IMR-90 (cell line): Measurements from ENCODE around the gene CHMP4A. TPM values are rescaled to one million over a fixed set of nuclear protein-coding genes. Genes with fewer than 3 reads are reported as not detected.

Experiments
- ATAC-seq: fragments of 200-7000 bp; cut with Tn5 transposase; 2 replicates; pipeline ENCODE4 v1.9.1; 2020; ENCODE audit warnings: low read depth, mild to moderate bottlenecking, moderate library complexity
- BruUV-seq: library from RNA; stranded (reverse); fragments of 400-500 nt; replicated peaks from 2 replicates; lab custom pipeline; 2021; lab: Mats Ljungman, UMichigan
- CTCF ChIA-PET: fragments of 300-600 bp; formaldehyde crosslinking; extraction: SDS; loops from one replicate; lab custom pipeline; 2021; ENCODE audit warnings: antibody characterized with exemption; lab: Yijun Ruan, JAX
- POLR2A ChIA-PET: fragments of 300-600 bp; sonication (Branson Sonifier 250); formaldehyde crosslinking; loops from one replicate; lab custom pipeline; 2022; ENCODE audit warnings: antibody characterized with exemption; ENCODE audit not compliant: unreplicated experiment; lab: Charles Lee
- DNase-seq: peaks from one replicate; pipeline ENCODE4 v3.0.0; 2013
- H2AFZ ChIP-seq: replicated peaks from 2 replicates; pipeline ENCODE3; 2013; ENCODE audit warnings: low read length, mild to moderate bottlenecking; ENCODE audit not compliant: poor library complexity
- H2AK5ac ChIP-seq: 2 replicates; pipeline ENCODE4 v1.6.1; 2013; ENCODE audit warnings: low read depth, low read length, inconsistent platforms
- H2AK9ac ChIP-seq: replicated peaks from 2 replicates; pipeline ENCODE3; 2013; ENCODE audit warnings: mild to moderate bottlenecking, low read depth, low read length, moderate library complexity; ENCODE audit not compliant: poor library complexity
- H2BK120ac ChIP-seq: 2 replicates; pipeline ENCODE4 v1.6.1; 2013; ENCODE audit warnings: low read depth, low read length, inconsistent platforms
- H2BK15ac ChIP-seq: 3 replicates; pipeline ENCODE4 v1.6.1; 2013; ENCODE audit warnings: low read depth, low read length, inconsistent platforms
- H2BK20ac ChIP-seq: 2 replicates; pipeline ENCODE4 v1.6.1; 2013; ENCODE audit warnings: low read depth, mild to moderate bottlenecking, inconsistent platforms, low read length, moderate library complexity
- H2BK5ac ChIP-seq: 2 replicates; pipeline ENCODE4 v1.6.1; 2013; ENCODE audit warnings: mild to moderate bottlenecking, low read depth, low read length, inconsistent platforms; ENCODE audit not compliant: poor library complexity, severe bottlenecking
- H3K14ac ChIP-seq: replicated peaks from 2 replicates; pipeline ENCODE4 v1.6.1; 2013; ENCODE audit warnings: low read depth, low read length, inconsistent platforms
- H3K18ac ChIP-seq: 2 replicates; pipeline ENCODE4 v1.6.1; 2013; ENCODE audit warnings: low read depth, low read length, control low read depth
- H3K23ac ChIP-seq: 2 replicates; pipeline ENCODE4 v1.6.1; 2013; ENCODE audit warnings: low read depth, low read length, inconsistent platforms
- H3K27ac ChIP-seq: 2 replicates; pipeline ENCODE4 v1.5.1; 2013; ENCODE audit warnings: mild to moderate bottlenecking, control low read depth, low read length; ENCODE audit not compliant: insufficient read depth
- H3K27me3 ChIP-seq: 2 replicates; pipeline ENCODE4 v1.6.1; 2013; ENCODE audit warnings: low read length; ENCODE audit not compliant: control insufficient read depth, insufficient read depth
- H3K36me3 ChIP-seq: 2 replicates; pipeline ENCODE4 v1.6.1; 2013; ENCODE audit warnings: low read length, mixed read lengths; ENCODE audit not compliant: control insufficient read depth, insufficient read depth
- H3K4ac ChIP-seq: 2 replicates; pipeline ENCODE4 v1.6.1; 2013; ENCODE audit warnings: low read depth, low read length, inconsistent platforms
- H3K4me1 ChIP-seq: 2 replicates; pipeline ENCODE4 v1.6.1; 2013; ENCODE audit warnings: low read length, mixed read lengths; ENCODE audit not compliant: control insufficient read depth, insufficient read depth
- H3K4me2 ChIP-seq: 2 replicates; pipeline ENCODE4 v1.6.1; 2013; ENCODE audit warnings: low read depth, mild to moderate bottlenecking, control low read depth, low read length, moderate library complexity
- H3K4me3 ChIP-seq: 2 replicates; pipeline ENCODE4 v1.5.1; 2013; ENCODE audit warnings: low read depth, mild to moderate bottlenecking, control low read depth, low read length, moderate library complexity; ENCODE audit not compliant: insufficient read depth
- H3K56ac ChIP-seq: 2 replicates; pipeline ENCODE4 v1.6.1; 2013; ENCODE audit warnings: low read length, inconsistent platforms; ENCODE audit not compliant: insufficient read depth; ENCODE audit errors: extremely low read depth
- H3K79me1 ChIP-seq, 2 experiments: 2 replicates each; pipeline ENCODE4 v1.6.1; 2013; ENCODE audit warnings: low read length in 2 of 2, inconsistent platforms in 1 of 2, low read depth in 1 of 2
- H3K9ac ChIP-seq: 2 replicates; pipeline ENCODE4 v1.6.1; 2013; ENCODE audit warnings: low read depth, low read length, control low read depth
- H3K9me1 ChIP-seq: 2 replicates; pipeline ENCODE4 v1.6.1; 2013; ENCODE audit warnings: low read length, inconsistent platforms; ENCODE audit not compliant: insufficient read depth
- H3K9me3 ChIP-seq: 2 replicates; pipeline ENCODE4 v1.6.1; 2013; ENCODE audit warnings: low read length; ENCODE audit not compliant: control insufficient read depth, insufficient read depth
- H4K20me1 ChIP-seq: 2 replicates; pipeline ENCODE4 v1.6.1; 2013; ENCODE audit warnings: low read length, inconsistent platforms; ENCODE audit not compliant: insufficient read depth
- H4K5ac ChIP-seq: 2 replicates; pipeline ENCODE4 v1.6.1; 2013; ENCODE audit warnings: mild to moderate bottlenecking, low read depth, low read length, control low read depth
- H4K8ac ChIP-seq, 2 experiments: 2 replicates each; pipeline ENCODE4 v1.6.1; 2013; ENCODE audit warnings: low read depth in 2 of 2, low read length in 2 of 2, control low read depth in 1 of 2, inconsistent platforms in 1 of 2
- H4K91ac ChIP-seq: 2 replicates; pipeline ENCODE4 v1.6.1; 2013; ENCODE audit warnings: low read depth, low read length, inconsistent platforms; ENCODE audit not compliant: insufficient read depth
- CEBPB ChIP-seq: IDR thresholded peaks from 2 replicates; pipeline ENCODE4 v1.6.1; 2012; ENCODE audit warnings: low read depth, low read length, improper control_type of control experiment
- CHD1 ChIP-seq: IDR thresholded peaks from 2 replicates; pipeline ENCODE4 v1.6.1; 2012; ENCODE audit warnings: low read depth, low read length, improper control_type of control experiment
- CTCF ChIP-seq: conservative IDR thresholded peaks from 2 replicates; pipeline ENCODE4 v1.5.1; 2012; ENCODE audit warnings: mild to moderate bottlenecking, low read depth, low read length, improper control_type of control experiment
- ELK1 ChIP-seq: fragments of 150-350 bp; IDR thresholded peaks from 2 replicates; pipeline ENCODE4 v1.6.1; 2016; ENCODE audit warnings: low read depth, mild to moderate bottlenecking, low read length, moderate library complexity, borderline replicate concordance
- FOS ChIP-seq: fragments of 150-350 bp; IDR thresholded peaks from 2 replicates; pipeline ENCODE4 v1.6.1; 2016; ENCODE audit warnings: low read depth, low read length
- MAFK ChIP-seq: IDR thresholded peaks from 2 replicates; pipeline ENCODE4 v1.6.1; 2012; ENCODE audit warnings: low read depth, low read length, improper control_type of control experiment
- MAZ ChIP-seq: IDR thresholded peaks from 2 replicates; pipeline ENCODE4 v1.6.1; 2012; ENCODE audit warnings: low read depth, mild to moderate bottlenecking, low read length, improper control_type of control experiment, moderate library complexity, borderline replicate concordance
- MXI1 ChIP-seq: IDR thresholded peaks from 2 replicates; pipeline ENCODE4 v1.6.1; 2012; ENCODE audit warnings: low read depth, mild to moderate bottlenecking, low read length, moderate library complexity, borderline replicate concordance
- NFE2L2 ChIP-seq: fragments of 150-350 bp; IDR thresholded peaks from 2 replicates; pipeline ENCODE4 v1.6.1; 2016; ENCODE audit warnings: low read depth, mild to moderate bottlenecking, low read length
- POLR2A ChIP-seq: IDR thresholded peaks from 2 replicates; pipeline ENCODE4 v1.6.1; 2012; ENCODE audit warnings: mild to moderate bottlenecking, low read depth, low read length
- RCOR1 ChIP-seq: IDR thresholded peaks from 2 replicates; pipeline ENCODE4 v1.6.1; 2012; ENCODE audit warnings: mild to moderate bottlenecking, low read length, improper control_type of control experiment; ENCODE audit not compliant: insufficient replicate concordance
- RFX5 ChIP-seq: IDR thresholded peaks from 2 replicates; pipeline ENCODE4 v1.8.0; 2012; ENCODE audit warnings: low read depth, mild to moderate bottlenecking, low read length, moderate library complexity
- SMC3 ChIP-seq: fragments of 150-350 bp; IDR thresholded peaks from 2 replicates; pipeline ENCODE4 v1.6.1; 2016; ENCODE audit warnings: low read depth, mild to moderate bottlenecking, antibody characterized with exemption, low read length, moderate library complexity
- USF2 ChIP-seq: fragments of 150-350 bp; IDR thresholded peaks from 2 replicates; pipeline ENCODE4 v1.6.1; 2017; ENCODE audit warnings: mild to moderate bottlenecking, antibody characterized with exemption, low read length, low read depth
- WGBS, 2 experiments: methylation state at CpG; one replicate each; pipeline versions ENCODE4 v1.1.5 to v1.1.7; 2013; ENCODE audit warnings: missing lambda C conversion rate in 2 of 2; ENCODE audit not compliant: insufficient read length in 1 of 2; ENCODE audit errors: extremely low coverage in 2 of 2; 5-methylcytosine and 5-hydroxymethylcytosine counted together
- dilution Hi-C: fragments of 300-500 bp; cut with HindIII; formaldehyde crosslinking; loops from one replicate; pipeline ENCODE4 v1.14.3; 2018; ENCODE audit warnings: low sequenced_read_pairs; ENCODE audit not compliant: unreplicated experiment
- in situ Hi-C: fragments of 300-500 bp; cut with MboI; formaldehyde crosslinking; loops from 3 replicates; pipeline ENCODE4 v1.14.3; 2019; ENCODE audit warnings: low sequenced_read_pairs, inconsistent platforms, mixed read lengths
- intact Hi-C: fragments of 100-400 bp; cut with micrococcal nuclease; formaldehyde crosslinking; loops from 2 replicates; pipeline ENCODE4 v1.10.0; 2022
- polyA plus RNA-seq, 3 experiments: library from polyadenylated mRNA; depleted of rRNA; stranded (reverse); fragments of >200 nt; gene quantifications; 2 replicates each; pipeline ENCODE4 v1.2.3, GENCODE V29; 2012; ENCODE audit warnings: low replicate concordance in 1 of 3
- total RNA-seq: library from RNA; depleted of rRNA; stranded (reverse); fragments of >200 nt; gene quantifications from 2 replicates; pipeline ENCODE4 v1.2.3, GENCODE V29; 2012

The CHMP4A gene
- total and polyA plus RNA-seq, 2 of the 4 experiments (the other 2 are of a cell fraction), result 22.0 to 63.8 TPM

GRCh38 chr14:24206260-24207103 lies 6.8 kb downstream of the CHMP4A start:
- in situ Hi-C loops, result no loop called here
- 94% methylated on average over 7 of the region's 11 CpGs; no CpG with 5 or more reads in 1 of the 2 experiments for WGBS, 2 experiments

More at GRCh38 chr14:24206260-24207103, 6.8 kb downstream of the CHMP4A start:
- Histone ChIP-seq H4K91ac (no peak overlapping the region), H4K8ac (no peak overlapping the region), H4K20me1 (no peaks in the 10 kb centered on the region; the same call in 1 of the 2 replicates), H3K9me1 (peaks cover 9% of the 10 kb centered on the region; the same call in 1 of the 2 replicates), H2AFZ (no peak overlapping the region), H2BK5ac (no peak overlapping the region), H3K27ac (no peak overlapping the region), H3K14ac (no peak overlapping the region), H2BK120ac (no peak overlapping the region), H2AK5ac (no peak overlapping the region), H3K9me3 (no peaks in the 10 kb centered on the region), H3K4me2 (no peak overlapping the region), H3K4me1 (no peaks in the 10 kb centered on the region), H3K27me3 (no peaks in the 10 kb centered on the region), H4K5ac (no peak overlapping the region), H3K9ac (no peak overlapping the region), H2BK20ac (no peak overlapping the region), H3K79me1 (peaks cover 10 to 46% of the 10 kb centered on the region in 2 experiments), H3K23ac (no peak overlapping the region), H2AK9ac (no peak overlapping the region), H3K4me3 (no peak overlapping the region), H3K56ac (no peak overlapping the region), H3K36me3 (peaks cover 53% of the 10 kb centered on the region), H2BK15ac (no peak overlapping the region), H3K18ac (no peak overlapping the region), H3K4ac (no peak overlapping the region)
- POLR2A ChIA-PET, result no interaction called here
- intact Hi-C loops, result no loop called here
- CTCF ChIA-PET, result no interaction called here
- ATAC-seq, result no peak
- BruUV-seq, result no TSS peak
- dilution Hi-C loops, result no loop called here
- TF ChIP-seq FOS (no peak), RCOR1 (no peak), SMC3 (no peak), ELK1 (no peak), RFX5 (no peak), CEBPB (no peak), CTCF (no peak), NFE2L2 (no peak), CHD1 (no peak), POLR2A (no peak), MAZ (no peak), MXI1 (no peak), USF2 (no peak), MAFK (no peak)
- no peak for DNase-seq
